PFSK-1 (cell line): ENCODE measurements around the gene ITCH.

ENCODE experiments used
- FOXP2 ChIP-seq: optimal IDR thresholded peaks from 2 replicates; pipeline ENCODE3; 2011; ENCODE audit warnings: borderline replicate concordance, control low read depth, inconsistent platforms; ENCODE audit not compliant: insufficient read depth; ENCODE audit errors: extremely low read length, extremely low read depth
- POLR2AphosphoS5 ChIP-seq: IDR thresholded peaks from 2 replicates; pipeline ENCODE4 v1.6.1; 2012; ENCODE audit warnings: low read depth, mild to moderate bottlenecking, control low read depth, low read length, moderate library complexity
- SIN3A ChIP-seq: IDR thresholded peaks from 2 replicates; pipeline ENCODE4 v1.6.1; 2012; ENCODE audit warnings: mild to moderate bottlenecking, low read length, moderate library complexity, borderline replicate concordance; ENCODE audit not compliant: insufficient read depth
- TAF1 ChIP-seq: IDR thresholded peaks from 2 replicates; pipeline ENCODE4 v1.6.1; 2012; ENCODE audit warnings: low read length, control low read depth, borderline replicate concordance; ENCODE audit not compliant: insufficient read depth
- TF ChIP-seq, protein P1 (sequence below), 2 experiments: IDR thresholded peaks; 2 replicates each; pipeline versions ENCODE4 v1.6.1 to v1.8.0; 2011 to 2012; ENCODE audit warnings: low read depth in 2 of 2, low read length in 2 of 2, control low read depth in 1 of 2, inconsistent platforms in 1 of 2, mild to moderate bottlenecking in 1 of 2, moderate library complexity in 1 of 2; ENCODE audit not compliant: insufficient read depth in 1 of 2

ITCH gene

DNA sequence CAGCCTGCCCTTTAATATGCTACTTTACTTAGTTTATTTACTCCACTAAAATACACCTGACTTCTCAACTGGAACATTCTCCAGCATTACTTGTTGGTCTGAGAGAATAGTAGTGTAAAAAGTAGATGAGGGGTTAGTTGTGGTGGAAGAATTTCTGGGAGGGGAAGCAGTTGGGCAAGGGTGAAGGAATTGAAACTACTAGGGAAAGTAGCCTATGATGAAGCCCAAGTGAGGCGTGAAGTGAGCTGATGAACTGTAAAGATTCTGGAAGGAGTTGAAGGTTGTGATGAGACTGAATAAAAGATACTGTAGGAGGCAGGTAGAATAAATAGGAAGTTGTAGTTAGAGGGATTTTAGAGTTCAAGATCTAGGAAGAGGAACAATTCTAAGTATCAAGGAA, 72.5 kb downstream of the ITCH start:
- TF ChIP-seq FOXP2 (no peak), SIN3A (no peak), POLR2AphosphoS5 (no peak), TAF1 (no peak)
- TF ChIP-seq, protein P1, sequence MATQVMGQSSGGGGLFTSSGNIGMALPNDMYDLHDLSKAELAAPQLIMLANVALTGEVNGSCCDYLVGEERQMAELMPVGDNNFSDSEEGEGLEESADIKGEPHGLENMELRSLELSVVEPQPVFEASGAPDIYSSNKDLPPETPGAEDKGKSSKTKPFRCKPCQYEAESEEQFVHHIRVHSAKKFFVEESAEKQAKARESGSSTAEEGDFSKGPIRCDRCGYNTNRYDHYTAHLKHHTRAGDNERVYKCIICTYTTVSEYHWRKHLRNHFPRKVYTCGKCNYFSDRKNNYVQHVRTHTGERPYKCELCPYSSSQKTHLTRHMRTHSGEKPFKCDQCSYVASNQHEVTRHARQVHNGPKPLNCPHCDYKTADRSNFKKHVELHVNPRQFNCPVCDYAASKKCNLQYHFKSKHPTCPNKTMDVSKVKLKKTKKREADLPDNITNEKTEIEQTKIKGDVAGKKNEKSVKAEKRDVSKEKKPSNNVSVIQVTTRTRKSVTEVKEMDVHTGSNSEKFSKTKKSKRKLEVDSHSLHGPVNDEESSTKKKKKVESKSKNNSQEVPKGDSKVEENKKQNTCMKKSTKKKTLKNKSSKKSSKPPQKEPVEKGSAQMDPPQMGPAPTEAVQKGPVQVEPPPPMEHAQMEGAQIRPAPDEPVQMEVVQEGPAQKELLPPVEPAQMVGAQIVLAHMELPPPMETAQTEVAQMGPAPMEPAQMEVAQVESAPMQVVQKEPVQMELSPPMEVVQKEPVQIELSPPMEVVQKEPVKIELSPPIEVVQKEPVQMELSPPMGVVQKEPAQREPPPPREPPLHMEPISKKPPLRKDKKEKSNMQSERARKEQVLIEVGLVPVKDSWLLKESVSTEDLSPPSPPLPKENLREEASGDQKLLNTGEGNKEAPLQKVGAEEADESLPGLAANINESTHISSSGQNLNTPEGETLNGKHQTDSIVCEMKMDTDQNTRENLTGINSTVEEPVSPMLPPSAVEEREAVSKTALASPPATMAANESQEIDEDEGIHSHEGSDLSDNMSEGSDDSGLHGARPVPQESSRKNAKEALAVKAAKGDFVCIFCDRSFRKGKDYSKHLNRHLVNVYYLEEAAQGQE (IDR thresholded peaks at IDR 0.05; ENCODE audit: insufficient read depth in 1 of 2, low read depth in 2 of 2, low read length in 2 of 2) = no peak

DNA sequence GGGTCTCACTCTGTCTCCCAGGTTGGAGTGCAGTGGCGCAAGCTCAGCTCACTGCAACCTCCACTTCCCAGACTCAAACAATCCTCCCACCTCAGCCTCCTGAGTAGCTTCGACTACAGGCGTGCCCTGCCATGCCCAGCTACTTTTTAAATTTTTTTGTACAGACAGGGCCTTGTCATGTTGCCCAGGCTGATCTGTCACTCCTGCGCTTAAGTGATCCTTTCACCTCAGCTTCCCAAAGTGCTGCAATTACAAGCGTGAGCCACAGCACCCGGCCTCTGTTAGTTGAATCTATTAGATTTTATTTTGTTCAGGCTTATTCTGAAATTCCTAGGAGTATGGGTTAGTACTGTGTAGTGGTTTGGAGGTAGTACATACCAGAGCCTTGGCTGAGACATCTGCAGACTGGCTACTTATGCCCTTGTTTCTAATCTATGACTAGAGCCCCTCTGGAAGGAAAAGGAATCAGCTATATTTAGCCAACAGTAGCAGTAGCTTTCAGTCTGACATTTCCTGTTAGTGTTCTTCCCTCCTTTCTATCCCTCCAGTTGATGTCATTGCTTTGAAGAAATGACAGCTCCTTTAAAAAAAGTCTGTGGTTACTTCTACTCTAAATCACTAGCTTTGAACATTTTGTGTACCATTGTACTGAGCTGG, 74.4 kb downstream of the ITCH start:
- TF ChIP-seq FOXP2 (no peak), TAF1 (no peak), SIN3A (no peak), POLR2AphosphoS5 (no peak)
- TF ChIP-seq, protein P1 (IDR thresholded peaks at IDR 0.05; ENCODE audit: insufficient read depth in 1 of 2, low read depth in 2 of 2, low read length in 2 of 2) = no peak

DNA sequence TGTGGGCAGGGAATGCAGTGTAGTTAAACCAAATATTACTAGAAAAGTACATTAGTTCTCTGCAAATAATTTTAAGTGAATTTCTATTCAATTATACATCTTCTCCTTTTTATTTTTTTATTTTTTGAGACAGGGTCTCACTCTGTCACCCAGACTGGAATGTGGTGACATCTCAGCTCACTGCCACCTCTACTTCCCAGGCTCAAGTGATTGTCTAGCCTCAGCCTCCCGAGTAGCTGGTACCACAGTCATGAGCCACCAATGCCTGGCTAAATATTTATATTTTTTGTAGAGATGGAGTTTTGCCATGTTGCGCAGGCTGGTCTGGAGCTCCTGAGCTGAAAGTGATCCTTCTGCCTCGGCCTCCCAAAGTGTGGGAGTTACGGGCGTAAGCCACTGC, 76.1 kb downstream of the ITCH start:
- no peak for TF ChIP-seq FOXP2
- no peak for TF ChIP-seq POLR2AphosphoS5
- no peak for TF ChIP-seq TAF1
- TF ChIP-seq, protein P1 (IDR thresholded peaks at IDR 0.05; ENCODE audit: insufficient read depth in 1 of 2, low read depth in 2 of 2, low read length in 2 of 2) = no peak

DNA sequence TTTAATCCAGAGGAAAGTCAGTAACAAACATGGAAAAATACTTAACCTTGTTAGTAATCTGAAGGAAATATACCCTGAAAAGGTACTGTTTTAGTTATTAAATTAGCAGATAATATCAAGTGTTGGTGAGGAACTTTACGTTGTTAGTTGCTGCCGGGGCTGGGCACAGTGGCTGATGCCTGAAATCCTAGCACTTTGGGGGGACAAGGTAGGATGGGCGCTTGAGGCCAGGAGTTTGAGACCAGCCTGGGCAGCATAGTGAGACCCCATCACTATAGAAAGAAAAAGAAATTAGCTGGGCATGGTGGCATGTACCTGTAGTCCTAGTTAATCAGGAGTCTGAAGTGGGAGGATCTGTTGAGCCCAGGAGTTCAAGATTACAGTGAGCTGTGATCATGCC, 80.5 kb downstream of the ITCH start:
- no peak for TF ChIP-seq TAF1
- TF ChIP-seq, protein P1 (IDR thresholded peaks at IDR 0.05; ENCODE audit: insufficient read depth in 1 of 2, low read depth in 2 of 2, low read length in 2 of 2) = no peak

DNA sequence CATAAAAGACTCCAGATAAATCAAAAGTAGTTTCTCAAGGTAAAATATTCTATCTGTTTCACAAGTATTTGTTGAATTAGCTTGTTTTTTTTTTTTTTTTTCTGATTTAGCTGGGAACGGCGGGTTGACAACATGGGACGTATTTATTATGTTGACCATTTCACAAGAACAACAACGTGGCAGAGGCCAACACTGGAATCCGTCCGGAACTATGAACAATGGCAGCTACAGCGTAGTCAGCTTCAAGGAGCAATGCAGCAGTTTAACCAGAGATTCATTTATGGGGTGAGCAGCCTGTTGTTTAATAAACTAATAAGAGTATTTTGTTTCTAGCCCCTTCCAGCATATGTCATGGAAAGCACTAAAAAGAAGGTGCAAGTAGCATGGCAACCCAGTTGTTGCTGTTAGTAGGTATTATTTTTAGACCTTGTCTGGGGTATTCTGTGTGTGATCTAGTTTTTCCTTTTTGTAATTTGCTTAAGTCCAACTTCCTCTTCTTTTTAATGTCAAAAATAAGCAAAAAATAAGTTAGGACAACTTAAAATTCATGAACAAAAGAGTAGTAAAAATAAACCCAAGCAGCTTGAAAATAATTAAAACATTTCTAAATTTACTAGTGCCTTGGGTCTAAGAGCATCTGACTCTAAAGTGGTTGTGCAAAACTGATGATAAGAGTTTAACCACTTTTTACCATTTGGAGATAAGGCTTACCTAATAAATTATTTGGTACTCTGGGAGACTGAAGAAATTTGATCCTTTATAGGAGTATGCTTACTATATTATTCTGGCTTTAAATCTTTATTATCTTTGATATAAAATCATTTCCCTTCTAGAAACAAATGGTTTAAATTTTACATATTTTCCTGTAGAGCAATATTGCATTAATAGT, 82.3 kb downstream of the ITCH start:
- TF ChIP-seq TAF1 (no peak), SIN3A (no peak), POLR2AphosphoS5 (no peak), FOXP2 (no peak)
- TF ChIP-seq, protein P1 (IDR thresholded peaks at IDR 0.05; ENCODE audit: insufficient read depth in 1 of 2, low read depth in 2 of 2, low read length in 2 of 2) = no peak
